HL-60 (cell line): ENCODE results near the gene RGL4.

Source experiments
- GABPA ChIP-seq: IDR thresholded peaks from 2 replicates; pipeline ENCODE4 v1.6.1; 2012; ENCODE audit warnings: low read depth
- POLR2AphosphoS5 ChIP-seq: IDR thresholded peaks from 2 replicates; pipeline ENCODE4 v1.6.1; 2012; ENCODE audit warnings: low read depth
- SPI1 ChIP-seq: IDR thresholded peaks from 2 replicates; pipeline ENCODE4 v1.6.1; 2012; ENCODE audit warnings: low read depth, mild to moderate bottlenecking, borderline replicate concordance
- TF ChIP-seq, protein P1 (sequence below): IDR thresholded peaks from one replicate; pipeline ENCODE4 v1.5.1; 2011; ENCODE audit warnings: low read length, control low read depth, inconsistent platforms; ENCODE audit not compliant: insufficient read depth
- TF ChIP-seq, protein P2 (sequence below): IDR thresholded peaks from 2 replicates; pipeline ENCODE4 v1.6.1; 2012; ENCODE audit warnings: low read depth; ENCODE audit not compliant: insufficient replicate concordance

DNA sequence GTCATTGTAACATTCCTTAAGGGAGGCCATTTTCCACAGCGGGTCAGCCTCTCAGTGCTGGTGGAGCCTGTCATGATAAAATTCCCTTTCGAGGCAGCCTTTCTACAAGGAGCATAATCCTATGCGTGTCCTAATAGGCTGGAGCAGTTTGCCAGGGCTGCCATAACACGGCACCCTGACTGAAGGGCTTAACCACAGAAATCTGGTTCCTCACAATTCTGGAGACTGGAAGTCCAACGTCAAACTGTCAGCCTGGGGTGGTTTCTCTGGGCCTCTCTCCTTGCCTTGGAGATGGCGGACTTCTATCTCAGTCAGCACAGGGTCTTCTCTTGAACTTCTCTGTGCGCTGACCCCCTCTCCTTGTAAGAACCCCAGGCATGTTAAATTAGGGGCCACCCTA lies 1.4 kb upstream of the RGL4 start:
- no peak for TF ChIP-seq GABPA
- TF ChIP-seq, protein P1, sequence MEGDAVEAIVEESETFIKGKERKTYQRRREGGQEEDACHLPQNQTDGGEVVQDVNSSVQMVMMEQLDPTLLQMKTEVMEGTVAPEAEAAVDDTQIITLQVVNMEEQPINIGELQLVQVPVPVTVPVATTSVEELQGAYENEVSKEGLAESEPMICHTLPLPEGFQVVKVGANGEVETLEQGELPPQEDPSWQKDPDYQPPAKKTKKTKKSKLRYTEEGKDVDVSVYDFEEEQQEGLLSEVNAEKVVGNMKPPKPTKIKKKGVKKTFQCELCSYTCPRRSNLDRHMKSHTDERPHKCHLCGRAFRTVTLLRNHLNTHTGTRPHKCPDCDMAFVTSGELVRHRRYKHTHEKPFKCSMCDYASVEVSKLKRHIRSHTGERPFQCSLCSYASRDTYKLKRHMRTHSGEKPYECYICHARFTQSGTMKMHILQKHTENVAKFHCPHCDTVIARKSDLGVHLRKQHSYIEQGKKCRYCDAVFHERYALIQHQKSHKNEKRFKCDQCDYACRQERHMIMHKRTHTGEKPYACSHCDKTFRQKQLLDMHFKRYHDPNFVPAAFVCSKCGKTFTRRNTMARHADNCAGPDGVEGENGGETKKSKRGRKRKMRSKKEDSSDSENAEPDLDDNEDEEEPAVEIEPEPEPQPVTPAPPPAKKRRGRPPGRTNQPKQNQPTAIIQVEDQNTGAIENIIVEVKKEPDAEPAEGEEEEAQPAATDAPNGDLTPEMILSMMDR: no peak
- TF ChIP-seq SPI1: no peak
- TF ChIP-seq, protein P2, sequence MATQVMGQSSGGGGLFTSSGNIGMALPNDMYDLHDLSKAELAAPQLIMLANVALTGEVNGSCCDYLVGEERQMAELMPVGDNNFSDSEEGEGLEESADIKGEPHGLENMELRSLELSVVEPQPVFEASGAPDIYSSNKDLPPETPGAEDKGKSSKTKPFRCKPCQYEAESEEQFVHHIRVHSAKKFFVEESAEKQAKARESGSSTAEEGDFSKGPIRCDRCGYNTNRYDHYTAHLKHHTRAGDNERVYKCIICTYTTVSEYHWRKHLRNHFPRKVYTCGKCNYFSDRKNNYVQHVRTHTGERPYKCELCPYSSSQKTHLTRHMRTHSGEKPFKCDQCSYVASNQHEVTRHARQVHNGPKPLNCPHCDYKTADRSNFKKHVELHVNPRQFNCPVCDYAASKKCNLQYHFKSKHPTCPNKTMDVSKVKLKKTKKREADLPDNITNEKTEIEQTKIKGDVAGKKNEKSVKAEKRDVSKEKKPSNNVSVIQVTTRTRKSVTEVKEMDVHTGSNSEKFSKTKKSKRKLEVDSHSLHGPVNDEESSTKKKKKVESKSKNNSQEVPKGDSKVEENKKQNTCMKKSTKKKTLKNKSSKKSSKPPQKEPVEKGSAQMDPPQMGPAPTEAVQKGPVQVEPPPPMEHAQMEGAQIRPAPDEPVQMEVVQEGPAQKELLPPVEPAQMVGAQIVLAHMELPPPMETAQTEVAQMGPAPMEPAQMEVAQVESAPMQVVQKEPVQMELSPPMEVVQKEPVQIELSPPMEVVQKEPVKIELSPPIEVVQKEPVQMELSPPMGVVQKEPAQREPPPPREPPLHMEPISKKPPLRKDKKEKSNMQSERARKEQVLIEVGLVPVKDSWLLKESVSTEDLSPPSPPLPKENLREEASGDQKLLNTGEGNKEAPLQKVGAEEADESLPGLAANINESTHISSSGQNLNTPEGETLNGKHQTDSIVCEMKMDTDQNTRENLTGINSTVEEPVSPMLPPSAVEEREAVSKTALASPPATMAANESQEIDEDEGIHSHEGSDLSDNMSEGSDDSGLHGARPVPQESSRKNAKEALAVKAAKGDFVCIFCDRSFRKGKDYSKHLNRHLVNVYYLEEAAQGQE: no peak
- TF ChIP-seq POLR2AphosphoS5: no peak
